Natural killer cell treated with Interleukin-12 subunit alpha and Interleukin-12 subunit beta and Interleukin-15 and Interleukin-18, amount 100 ng/mL, for 72 hours (primary cell): ENCODE data around the gene PTPRO. TPM values are rescaled to one million over a fixed set of nuclear protein-coding genes. Genes with fewer than 3 reads are reported as not detected.

Source experiments
- ATAC-seq, 2 donors: fragments of 150-1000 bp; cut with Tn5 transposase in 1 of 2; sonication (Bioruptor Pico), chemical (Tn5 transposase) in 1 of 2; 2 replicates each; pipeline ENCODE4 v1.10.0; 2021
- DNase-seq: peaks from one replicate; pipeline ENCODE4 v3.0.0; 2022; ENCODE audit warnings: low spot score
- H3K27ac Mint-ChIP-seq, 2 donors: 1 replicate in 1 of 2; 2 replicates in 1 of 2; pipeline ENCODE4 v1.8.0; 2022; ENCODE audit warnings: mixed read lengths in 2 of 2, mild to moderate bottlenecking in 1 of 2, moderate library complexity in 1 of 2
- H3K27me3 Mint-ChIP-seq, 2 donors: 1 replicate in 1 of 2; 2 replicates in 1 of 2; pipeline ENCODE4 v1.8.0; 2022; ENCODE audit warnings: mixed read lengths in 2 of 2
- H3K36me3 Mint-ChIP-seq: one replicate; pipeline ENCODE4 v1.8.0; 2022; ENCODE audit warnings: mixed read lengths
- H3K4me1 Mint-ChIP-seq, 2 donors: 1 replicate in 1 of 2; 2 replicates in 1 of 2; pipeline ENCODE4 v1.8.0; 2022; ENCODE audit warnings: low read depth in 2 of 2, mixed read lengths in 2 of 2, mild to moderate bottlenecking in 1 of 2
- H3K4me3 Mint-ChIP-seq: one replicate; pipeline ENCODE4 v1.8.0; 2022; ENCODE audit warnings: mixed read lengths
- H3K9me3 Mint-ChIP-seq: 2 replicates; pipeline ENCODE4 v1.8.0; 2022; ENCODE audit warnings: mixed read lengths
- total RNA-seq, 2 donors: library from RNA; stranded (reverse); gene quantifications; one replicate each; pipeline ENCODE4 v1.2.3, GENCODE V29; 2022

The PTPRO gene
- total RNA-seq, 2 donors from 2014 or later: not detected

DNA sequence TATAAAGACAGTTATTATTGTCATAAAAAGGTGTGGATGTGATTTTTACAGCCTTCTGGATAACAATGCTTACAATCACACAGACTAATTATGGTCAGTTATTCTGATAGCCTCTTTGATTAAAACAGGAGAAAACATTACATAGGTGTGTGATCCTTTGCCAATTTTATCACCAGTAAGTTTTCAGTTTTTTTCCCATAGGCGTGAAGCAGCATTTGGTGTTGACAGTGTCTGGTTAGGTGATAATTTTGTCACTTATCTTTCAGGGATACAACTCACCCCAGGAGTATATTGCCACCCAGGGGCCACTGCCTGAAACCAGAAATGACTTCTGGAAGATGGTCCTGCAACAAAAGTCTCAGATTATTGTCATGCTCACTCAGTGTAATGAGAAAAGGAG lies 258.1 kb downstream of the PTPRO start:
- no peak overlapping the region for H3K27ac Mint-ChIP-seq
- DNase-seq (no peak), ATAC-seq (no peak)
- H3K4me3 Mint-ChIP-seq: no peak overlapping the region
- no peaks in the 10 kb centered on the region for H3K36me3 Mint-ChIP-seq
- no peaks in the 10 kb centered on the region for H3K9me3 Mint-ChIP-seq
- H3K4me1 Mint-ChIP-seq: no peaks in the 10 kb centered on the region
- H3K27me3 Mint-ChIP-seq: peaks cover 9% of the 10 kb centered on the region in 2 donors

- no peak for ATAC-seq
- Mint-ChIP-seq H3K9me3 (no peaks in the 10 kb centered on the region), H3K4me1 (no peaks in the 10 kb centered on the region), H3K36me3 (no peaks in the 10 kb centered on the region), H3K27ac (no peak overlapping the region), H3K27me3 (peaks cover 9% of the 10 kb centered on the region in 2 donors), H3K4me3 (no peak overlapping the region)
- no peak for DNase-seq
Observed at GRCh38 chr12:15581006-15581405, 258.7 kb downstream of the PTPRO start.

GRCh38 chr12:15583804-15584203 lies 261.5 kb downstream of the PTPRO start:
- DNase-seq (no peak), ATAC-seq (peak in 1 of 2 donors; percentile 51)
- H3K4me3 Mint-ChIP-seq: no peak overlapping the region
- peaks cover 12 to 13% of the 10 kb centered on the region in 2 donors for H3K27me3 Mint-ChIP-seq
- no peaks in the 10 kb centered on the region for H3K9me3 Mint-ChIP-seq
- no peak overlapping the region for H3K27ac Mint-ChIP-seq
- H3K36me3 Mint-ChIP-seq: no peaks in the 10 kb centered on the region
- H3K4me1 Mint-ChIP-seq: no peaks in the 10 kb centered on the region

- no peaks in the 10 kb centered on the region for H3K4me1 Mint-ChIP-seq
- DNase-seq (no peak), ATAC-seq (peak in 1 of 2 donors; percentile 58)
- no peaks in the 10 kb centered on the region for H3K9me3 Mint-ChIP-seq
- no peaks in the 10 kb centered on the region for H3K36me3 Mint-ChIP-seq
- no peak overlapping the region for H3K4me3 Mint-ChIP-seq
- peaks cover 11 to 12% of the 10 kb centered on the region in 2 donors for H3K27me3 Mint-ChIP-seq
- H3K27ac Mint-ChIP-seq: no peak overlapping the region
Observed at GRCh38 chr12:15584366-15585041, 262.2 kb downstream of the PTPRO start.

DNA sequence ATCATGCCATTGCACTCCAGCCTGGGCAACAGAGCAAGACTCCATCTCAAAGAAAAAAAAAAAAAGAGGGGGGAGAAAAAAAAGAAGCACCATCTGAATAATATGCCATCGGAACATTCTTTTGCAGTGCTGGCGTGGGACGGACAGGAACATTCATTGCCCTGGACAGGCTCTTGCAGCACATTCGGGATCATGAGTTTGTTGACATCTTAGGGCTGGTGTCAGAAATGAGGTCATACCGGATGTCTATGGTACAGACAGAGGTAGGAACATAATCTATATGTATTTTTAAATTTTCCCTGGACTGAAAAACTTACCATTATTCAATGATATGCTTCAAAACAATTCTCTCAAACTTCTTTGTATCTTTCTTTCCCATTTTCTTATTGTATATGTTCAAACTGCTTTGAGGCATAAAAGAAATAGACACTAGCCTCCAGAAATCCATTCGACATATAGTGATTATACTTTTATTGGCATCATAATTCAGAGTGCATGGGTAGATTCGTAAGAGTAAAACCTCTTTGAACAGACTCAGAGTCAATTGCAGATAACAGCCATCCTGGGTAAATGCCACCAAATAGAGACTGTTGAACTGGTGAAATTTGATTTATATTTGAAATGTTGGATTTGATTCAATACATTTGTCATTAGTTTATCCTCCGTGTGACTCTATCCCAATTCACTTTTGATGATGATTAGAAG lies 267.2 kb downstream of the PTPRO start:
- Mint-ChIP-seq H3K27ac (no peak overlapping the region), H3K27me3 (peaks cover 15 to 33% of the 10 kb centered on the region in 2 donors), H3K36me3 (no peaks in the 10 kb centered on the region), H3K4me1 (peaks cover 6 to 9% of the 10 kb centered on the region in 2 donors), H3K4me3 (no peak overlapping the region), H3K9me3 (no peaks in the 10 kb centered on the region)
- DNase-seq: no peak
- no peak for ATAC-seq

DNA sequence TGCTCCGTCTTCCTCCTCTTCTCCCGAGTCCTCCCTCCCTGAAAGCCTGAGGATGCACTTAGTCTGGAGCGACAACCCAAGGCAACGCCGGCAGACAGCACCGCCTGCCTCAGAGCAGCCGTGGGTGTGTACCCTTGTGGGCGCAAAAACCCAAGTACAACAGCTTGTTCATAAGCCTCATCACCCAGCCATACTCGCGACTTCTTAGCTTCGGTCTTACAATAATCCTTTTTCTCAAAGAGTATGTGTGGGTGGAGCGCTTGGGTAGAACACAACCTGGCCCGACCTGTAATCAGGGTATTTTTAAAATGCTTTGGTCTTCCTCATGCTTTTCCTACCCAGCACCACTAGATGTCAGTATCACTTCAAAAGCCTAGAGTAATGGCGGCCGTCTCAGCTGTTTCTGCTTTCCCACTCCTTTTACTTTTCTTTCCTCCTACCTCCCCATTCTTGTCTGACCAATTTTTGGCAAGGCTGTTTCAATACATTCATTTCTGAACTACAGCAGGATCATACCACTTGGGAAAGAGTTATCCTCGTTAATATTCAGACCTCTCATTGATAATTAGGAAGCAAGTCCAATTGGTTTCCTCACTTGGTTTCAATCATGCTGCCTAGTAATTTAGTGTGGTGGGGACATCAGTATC lies 268.0 kb downstream of the PTPRO start:
- Mint-ChIP-seq H3K27me3 (peaks cover 13 to 35% of the 10 kb centered on the region in 2 donors), H3K9me3 (no peaks in the 10 kb centered on the region), H3K4me1 (peaks cover 6 to 9% of the 10 kb centered on the region in 2 donors), H3K4me3 (peak overlapping the region; percentile 75), H3K36me3 (no peaks in the 10 kb centered on the region), H3K27ac (peak overlapping the region in 1 of 2 donors; percentile 61)
- DNase-seq (peak; percentile 70), ATAC-seq (peak; percentile 76 to 86)

- no peaks in the 10 kb centered on the region for H3K36me3 Mint-ChIP-seq
- peaks cover 16 to 42% of the 10 kb centered on the region in 2 donors for H3K27me3 Mint-ChIP-seq
- H3K9me3 Mint-ChIP-seq: no peaks in the 10 kb centered on the region
- DNase-seq: no peak
- no peak for ATAC-seq
- H3K4me3 Mint-ChIP-seq: no peak overlapping the region
- H3K4me1 Mint-ChIP-seq: peaks cover 6 to 9% of the 10 kb centered on the region in 2 donors
- no peak overlapping the region for H3K27ac Mint-ChIP-seq
Observed at GRCh38 chr12:15591811-15592210, 269.5 kb downstream of the PTPRO start.

DNA sequence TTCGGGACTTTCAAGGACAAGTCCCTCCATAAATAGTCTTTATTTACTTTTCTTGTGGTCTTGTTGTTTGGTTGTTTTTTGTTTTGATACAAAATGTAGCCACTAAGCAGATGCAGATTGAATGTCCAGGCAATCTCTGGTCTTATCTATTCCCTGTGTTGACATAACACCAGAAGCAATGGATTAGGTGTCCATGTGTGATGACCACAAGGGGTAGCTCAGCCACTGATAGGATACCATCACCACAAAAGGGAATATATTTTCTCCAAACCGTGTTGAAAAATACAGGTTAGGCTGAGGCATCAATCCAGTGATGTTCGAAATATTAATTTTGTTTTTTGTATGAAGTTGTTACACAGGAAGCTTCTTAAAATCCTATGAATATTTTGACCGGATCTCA lies 270.6 kb downstream of the PTPRO start:
- DNase-seq (no peak), ATAC-seq (no peak)
- Mint-ChIP-seq H3K9me3 (no peaks in the 10 kb centered on the region), H3K27me3 (peaks cover 18 to 44% of the 10 kb centered on the region in 2 donors), H3K36me3 (no peaks in the 10 kb centered on the region), H3K4me3 (no peak overlapping the region), H3K4me1 (peaks cover 6 to 9% of the 10 kb centered on the region in 2 donors), H3K27ac (peak overlapping the region in 1 of 2 donors; percentile 32)

DNA sequence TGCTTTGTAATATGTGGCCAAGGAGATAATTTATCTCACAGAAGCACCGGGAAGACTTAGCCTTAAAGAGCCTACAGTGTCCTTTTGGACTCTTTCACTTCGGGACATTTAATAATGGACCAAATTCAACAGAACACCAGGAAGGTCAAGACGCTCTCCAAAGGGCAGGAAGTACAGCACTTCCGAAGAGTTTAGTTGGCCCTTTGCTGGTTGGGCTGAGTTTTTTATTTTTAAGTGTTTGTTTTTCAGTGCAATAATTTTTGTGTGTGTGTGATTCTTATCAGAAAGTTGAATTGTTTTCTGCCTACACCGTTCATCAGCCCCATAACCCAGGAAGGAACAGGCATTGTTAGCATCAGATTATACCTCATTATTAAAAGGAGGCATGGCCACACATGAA lies 273.9 kb downstream of the PTPRO start:
- Mint-ChIP-seq H3K27me3 (peaks cover 11 to 33% of the 10 kb centered on the region in 2 donors), H3K4me1 (no peaks in the 10 kb centered on the region), H3K9me3 (no peaks in the 10 kb centered on the region), H3K36me3 (no peaks in the 10 kb centered on the region), H3K4me3 (no peak overlapping the region), H3K27ac (no peak overlapping the region)
- DNase-seq (no peak), ATAC-seq (peak in 1 of 2 donors; percentile 48)

DNA sequence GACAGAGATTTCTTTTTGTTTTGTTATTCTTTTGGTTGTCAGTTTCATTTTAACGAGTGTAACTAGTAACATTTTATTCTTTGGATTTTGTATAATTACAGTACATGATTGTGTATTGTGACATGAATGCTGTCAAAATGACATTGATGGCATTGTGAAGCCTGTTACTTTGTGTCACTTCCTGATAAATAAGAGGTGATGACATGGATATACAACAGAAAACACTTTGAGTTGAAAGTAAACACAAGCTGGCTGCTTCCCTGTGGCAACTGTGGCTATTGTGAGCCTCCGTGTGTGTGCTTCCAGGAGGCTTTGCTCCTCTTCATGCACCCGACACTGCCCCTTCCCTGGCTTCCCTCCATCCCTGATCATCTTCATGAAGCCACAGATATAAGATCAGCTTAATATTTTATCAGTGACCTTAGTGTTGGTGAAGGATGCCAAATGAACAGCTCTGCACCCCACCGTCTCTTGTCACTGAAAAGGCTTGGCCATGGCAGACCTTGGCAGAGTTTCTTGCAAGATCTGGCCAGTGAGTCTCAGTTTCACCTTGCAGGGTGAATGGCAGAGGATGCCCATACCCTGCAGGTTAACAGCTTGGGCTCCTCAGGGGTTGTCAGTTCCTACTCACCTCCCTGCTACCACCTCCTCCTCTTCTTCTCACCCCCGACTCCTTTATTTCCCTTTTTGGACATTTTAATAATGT lies 275.0 kb downstream of the PTPRO start:
- no peaks in the 10 kb centered on the region for H3K4me1 Mint-ChIP-seq
- no peak for ATAC-seq
- H3K27me3 Mint-ChIP-seq: peaks cover 8 to 33% of the 10 kb centered on the region in 2 donors
- no peaks in the 10 kb centered on the region for H3K36me3 Mint-ChIP-seq
- no peak overlapping the region for H3K4me3 Mint-ChIP-seq
- H3K27ac Mint-ChIP-seq: no peak overlapping the region
- no peaks in the 10 kb centered on the region for H3K9me3 Mint-ChIP-seq
- no peak for DNase-seq

GRCh38 chr12:15599266-15600037 lies 277.1 kb downstream of the PTPRO start:
- no peaks in the 10 kb centered on the region for H3K9me3 Mint-ChIP-seq
- H3K4me1 Mint-ChIP-seq: no peaks in the 10 kb centered on the region
- ATAC-seq (no peak), DNase-seq (no peak)
- no peak overlapping the region for H3K27ac Mint-ChIP-seq
- no peak overlapping the region for H3K4me3 Mint-ChIP-seq
- peaks cover 8 to 25% of the 10 kb centered on the region in 2 donors for H3K27me3 Mint-ChIP-seq
- H3K36me3 Mint-ChIP-seq: no peaks in the 10 kb centered on the region

GRCh38 chr12:15600223-15600935 lies 278.1 kb downstream of the PTPRO start:
- Mint-ChIP-seq H3K9me3 (no peaks in the 10 kb centered on the region), H3K36me3 (no peaks in the 10 kb centered on the region), H3K27ac (no peak overlapping the region), H3K27me3 (peaks cover 8 to 22% of the 10 kb centered on the region in 2 donors), H3K4me3 (no peak overlapping the region), H3K4me1 (no peaks in the 10 kb centered on the region)
- ATAC-seq (no peak), DNase-seq (no peak)
